Kidney capillary endothelial cell (primary cell): Measurements from ENCODE around the gene RCN1.
"Not testable (repeated sequence)": the region's sequence is repeated elsewhere in the genome, so short reads cannot be mapped to it uniquely, and the experiment has no call there.

Source experiments
- DNase-seq: peaks from one replicate; pipeline ENCODE4 v3.0.0-alpha.2; 2018; ENCODE audit warnings: low spot score

RCN1 gene

GRCh38 chr11:32113200-32113919 lies 22.5 kb downstream of the RCN1 start:
- no peak for DNase-seq

- DNase-seq: no peak
These were observed 23.0 kb downstream of the RCN1 start for GRCh38 chr11:32113920-32114203.

- DNase-seq: no peak
These were observed 24.6 kb downstream of the RCN1 start for GRCh38 chr11:32115446-32115845.

- no peak for DNase-seq
These were observed 25.8 kb downstream of the RCN1 start for GRCh38 chr11:32116668-32117067.

GRCh38 chr11:32118025-32118974 lies 27.4 kb downstream of the RCN1 start:
- DNase-seq: peak; percentile 58

- not testable (repeated sequence) for DNase-seq
These were observed 28.3 kb downstream of the RCN1 start for GRCh38 chr11:32119139-32119538.

- DNase-seq: no peak
These were observed 30.1 kb downstream of the RCN1 start for GRCh38 chr11:32121012-32121411.

- DNase-seq: no peak
These were observed 31.3 kb downstream of the RCN1 start for GRCh38 chr11:32122200-32122599.

- DNase-seq: no peak
These were observed 40.4 kb downstream of the RCN1 start for GRCh38 chr11:32131321-32131720.

- no peak for DNase-seq
These were observed 45.8 kb downstream of the RCN1 start for GRCh38 chr11:32136657-32137056.

- peak; percentile 99 for DNase-seq
These were observed 46.4 kb downstream of the RCN1 start for GRCh38 chr11:32137263-32137662.

GRCh38 chr11:32137869-32138268 lies 47.0 kb downstream of the RCN1 start:
- DNase-seq: no peak

GRCh38 chr11:32138902-32139301 lies 48.0 kb downstream of the RCN1 start:
- DNase-seq: no peak

GRCh38 chr11:32139896-32140520 lies 49.1 kb downstream of the RCN1 start:
- no peak for DNase-seq

- no peak for DNase-seq
These were observed 51.1 kb downstream of the RCN1 start for GRCh38 chr11:32141745-32142546.

- DNase-seq: no peak
These were observed 52.5 kb downstream of the RCN1 start for GRCh38 chr11:32143378-32143777.

- DNase-seq: no peak
These were observed 54.4 kb downstream of the RCN1 start for GRCh38 chr11:32145282-32145681.

GRCh38 chr11:32148895-32149294 lies 58.0 kb downstream of the RCN1 start:
- DNase-seq: peak; percentile 31

- no peak for DNase-seq
These were observed 58.9 kb downstream of the RCN1 start for GRCh38 chr11:32149748-32150147.

GRCh38 chr11:32151027-32151426 lies 60.2 kb downstream of the RCN1 start:
- DNase-seq: no peak

GRCh38 chr11:32152216-32152615 lies 61.3 kb downstream of the RCN1 start:
- DNase-seq: no peak

- DNase-seq: no peak
These were observed 61.9 kb downstream of the RCN1 start for GRCh38 chr11:32152821-32153220.
